Neural progenitor cell (in vitro differentiated cells): ENCODE results near the gene SPAAR. TPM values are rescaled to one million over a fixed set of nuclear protein-coding genes. Genes with fewer than 3 reads are reported as not detected.

Source experiments
- DNase-seq: peaks from one replicate; pipeline ENCODE4 v3.0.0-alpha.2; 2016; ENCODE audit warnings: low spot score
- H2AFZ ChIP-seq: fragments of 200-600 bp; sonication (generic); replicated peaks from 2 replicates; pipeline ENCODE4 v1.6.1; 2016; ENCODE audit warnings: antibody characterized with exemption
- H3F3A ChIP-seq: fragments of 200-600 bp; sonication (generic); 2 replicates; pipeline ENCODE4 v1.6.1; 2016; ENCODE audit warnings: antibody characterized with exemption, low read depth
- H3K27ac ChIP-seq: fragments of 200-600 bp; sonication (generic); 2 replicates; pipeline ENCODE4 v1.5.1; 2016; ENCODE audit warnings: mild to moderate bottlenecking
- H3K27me3 ChIP-seq: fragments of 200-600 bp; sonication (generic); 2 replicates; pipeline ENCODE4 v1.6.1; 2016; ENCODE audit warnings: mild to moderate bottlenecking, moderate library complexity
- H3K36me3 ChIP-seq: fragments of 200-600 bp; sonication (generic); 2 replicates; pipeline ENCODE4 v1.5.1; 2016
- H3K4me1 ChIP-seq: fragments of 200-600 bp; sonication (generic); 2 replicates; pipeline ENCODE4 v1.6.1; 2016; ENCODE audit warnings: mixed run types
- H3K4me2 ChIP-seq: fragments of 200-600 bp; sonication (generic); 2 replicates; pipeline ENCODE4 v1.6.1; 2016
- H3K4me3 ChIP-seq: fragments of 200-600 bp; sonication (generic); 2 replicates; pipeline ENCODE4 v1.5.1; 2016
- H3K79me2 ChIP-seq: fragments of 200-600 bp; sonication (generic); 2 replicates; pipeline ENCODE4 v1.6.1; 2016; ENCODE audit warnings: low read depth
- H3K9ac ChIP-seq: fragments of 200-600 bp; sonication (generic); 2 replicates; pipeline ENCODE4 v1.6.1; 2016
- H3K9me3 ChIP-seq: fragments of 200-600 bp; sonication (generic); 2 replicates; pipeline ENCODE4 v1.5.1; 2016; ENCODE audit warnings: low read depth
- H4K20me1 ChIP-seq: fragments of 200-600 bp; sonication (generic); 2 replicates; pipeline ENCODE4 v1.6.1; 2016; ENCODE audit warnings: low read depth
- H3K27ac Mint-ChIP-seq: 3 replicates; pipeline ENCODE4 v1.8.0; 2021; ENCODE audit warnings: mixed read lengths
- H3K27me3 Mint-ChIP-seq: 2 replicates; pipeline ENCODE4 v1.8.0; 2022; ENCODE audit warnings: low read depth, mild to moderate bottlenecking, inconsistent platforms, moderate library complexity, mixed read lengths; ENCODE audit not compliant: insufficient read depth
- H3K36me3 Mint-ChIP-seq: 3 replicates; pipeline ENCODE4 v1.8.0; 2021; ENCODE audit warnings: mixed read lengths
- H3K4me1 Mint-ChIP-seq: 3 replicates; pipeline ENCODE4 v1.8.0; 2021; ENCODE audit warnings: mixed read lengths
- H3K4me3 Mint-ChIP-seq: 3 replicates; pipeline ENCODE4 v1.8.0; 2021; ENCODE audit warnings: mild to moderate bottlenecking, moderate library complexity, mixed read lengths
- H3K9me3 Mint-ChIP-seq: 3 replicates; pipeline ENCODE4 v1.8.0; 2020; ENCODE audit warnings: mixed read lengths
- EZH2 ChIP-seq: fragments of 200-600 bp; sonication (generic); IDR thresholded peaks from 2 replicates; pipeline ENCODE4 v1.6.1; 2017; ENCODE audit warnings: antibody characterized with exemption, mild to moderate bottlenecking, moderate library complexity
- EZH2phosphoT487 ChIP-seq: fragments of 200-600 bp; sonication (generic); IDR thresholded peaks from 2 replicates; pipeline ENCODE4 v1.6.1; 2017; ENCODE audit warnings: antibody characterized with exemption
- total RNA-seq: library from RNA; depleted of rRNA; stranded (reverse); fragments of >200 nt; gene quantifications from 2 replicates; pipeline ENCODE4 v1.2.3, GENCODE V29; 2015; ENCODE audit warnings: low replicate concordance
- TF ChIP-seq, protein P1 (sequence below): fragments of 200-600 bp; sonication (generic); IDR thresholded peaks from 2 replicates; pipeline ENCODE4 v1.5.1; 2017; ENCODE audit warnings: antibody characterized with exemption, mild to moderate bottlenecking

The SPAAR gene
- total RNA-seq, 1 donor from 2014 or later: not detected

GRCh38 chr9:35951736-35952135, 42.4 kb downstream of the SPAAR start:
- H3K4me2 ChIP-seq: no peak overlapping the region
- no peak for DNase-seq

GRCh38 chr9:35952526-35953191, 43.4 kb downstream of the SPAAR start:
- peaks cover 11% of the 10 kb centered on the region for H3K27me3 Mint-ChIP-seq
- Histone ChIP-seq H3K27me3 (peaks cover 61% of the 10 kb centered on the region), H3K79me2 (no peaks in the 10 kb centered on the region), H3K27ac (no peak overlapping the region), H3K36me3 (no peaks in the 10 kb centered on the region), H4K20me1 (no peaks in the 10 kb centered on the region), H3F3A (no peaks in the 10 kb centered on the region), H3K4me2 (no peak overlapping the region), H2AFZ (no peak overlapping the region), H3K4me3 (no peak overlapping the region), H3K9me3 (no peaks in the 10 kb centered on the region), H3K4me1 (no peaks in the 10 kb centered on the region), H3K9ac (no peak overlapping the region)
- H3K36me3 Mint-ChIP-seq: no peaks in the 10 kb centered on the region
- H3K27ac Mint-ChIP-seq: no peak overlapping the region
- no peaks in the 10 kb centered on the region for H3K9me3 Mint-ChIP-seq
- no peak for TF ChIP-seq EZH2
- TF ChIP-seq, protein P1, sequence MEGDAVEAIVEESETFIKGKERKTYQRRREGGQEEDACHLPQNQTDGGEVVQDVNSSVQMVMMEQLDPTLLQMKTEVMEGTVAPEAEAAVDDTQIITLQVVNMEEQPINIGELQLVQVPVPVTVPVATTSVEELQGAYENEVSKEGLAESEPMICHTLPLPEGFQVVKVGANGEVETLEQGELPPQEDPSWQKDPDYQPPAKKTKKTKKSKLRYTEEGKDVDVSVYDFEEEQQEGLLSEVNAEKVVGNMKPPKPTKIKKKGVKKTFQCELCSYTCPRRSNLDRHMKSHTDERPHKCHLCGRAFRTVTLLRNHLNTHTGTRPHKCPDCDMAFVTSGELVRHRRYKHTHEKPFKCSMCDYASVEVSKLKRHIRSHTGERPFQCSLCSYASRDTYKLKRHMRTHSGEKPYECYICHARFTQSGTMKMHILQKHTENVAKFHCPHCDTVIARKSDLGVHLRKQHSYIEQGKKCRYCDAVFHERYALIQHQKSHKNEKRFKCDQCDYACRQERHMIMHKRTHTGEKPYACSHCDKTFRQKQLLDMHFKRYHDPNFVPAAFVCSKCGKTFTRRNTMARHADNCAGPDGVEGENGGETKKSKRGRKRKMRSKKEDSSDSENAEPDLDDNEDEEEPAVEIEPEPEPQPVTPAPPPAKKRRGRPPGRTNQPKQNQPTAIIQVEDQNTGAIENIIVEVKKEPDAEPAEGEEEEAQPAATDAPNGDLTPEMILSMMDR: no peak
- no peak for TF ChIP-seq EZH2phosphoT487
- no peak for DNase-seq
- no peak overlapping the region for H3K4me3 Mint-ChIP-seq
- no peaks in the 10 kb centered on the region for H3K4me1 Mint-ChIP-seq

More at GRCh38 chr9:35951736-35952135, 42.4 kb downstream of the SPAAR start:
- Mint-ChIP-seq H3K27me3 (peaks cover 5% of the 10 kb centered on the region), H3K9me3 (no peaks in the 10 kb centered on the region), H3K36me3 (no peaks in the 10 kb centered on the region), H3K4me1 (no peaks in the 10 kb centered on the region), H3K27ac (no peak overlapping the region), H3K4me3 (no peak overlapping the region)
- Histone ChIP-seq H3K79me2 (no peaks in the 10 kb centered on the region), H2AFZ (no peak overlapping the region), H4K20me1 (no peaks in the 10 kb centered on the region), H3K27ac (no peak overlapping the region), H3K36me3 (no peaks in the 10 kb centered on the region), H3K27me3 (peaks cover 59% of the 10 kb centered on the region), H3K9ac (no peak overlapping the region), H3F3A (no peaks in the 10 kb centered on the region), H3K9me3 (no peaks in the 10 kb centered on the region), H3K4me3 (no peak overlapping the region), H3K4me1 (no peaks in the 10 kb centered on the region)
- TF ChIP-seq EZH2phosphoT487: no peak
- TF ChIP-seq, protein P1: no peak
- TF ChIP-seq EZH2: no peak

DNA sequence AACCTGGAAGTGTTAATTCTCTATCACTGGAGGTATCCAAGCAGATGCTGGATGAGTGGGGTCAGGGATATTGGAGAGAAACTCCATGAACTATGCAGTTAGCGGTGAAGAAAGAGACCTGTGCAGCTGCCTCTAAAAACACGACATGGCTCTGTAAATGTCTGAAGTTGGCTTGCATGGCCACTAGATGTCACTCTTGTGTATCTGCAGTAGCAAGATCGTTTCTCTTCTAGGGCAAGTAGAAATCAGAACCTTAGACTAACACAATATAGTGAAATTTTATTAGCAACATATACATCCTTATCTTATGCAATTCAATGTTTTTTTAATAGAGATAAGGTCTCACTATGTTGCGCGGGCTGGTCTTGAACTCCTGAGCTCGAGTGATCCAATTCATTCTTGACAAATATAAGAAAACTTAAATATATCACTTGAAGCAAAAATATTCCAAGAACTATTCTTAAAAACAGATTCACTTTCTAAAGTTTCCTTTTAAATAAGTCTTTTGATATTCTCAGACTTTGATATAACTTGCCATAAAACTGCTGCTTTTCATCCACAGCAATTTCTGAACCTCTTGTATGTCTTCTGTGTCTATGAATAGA, 45.8 kb downstream of the SPAAR start:
- Mint-ChIP-seq H3K27ac (no peak overlapping the region), H3K4me1 (no peaks in the 10 kb centered on the region), H3K36me3 (no peaks in the 10 kb centered on the region), H3K4me3 (no peak overlapping the region), H3K27me3 (peaks cover 11% of the 10 kb centered on the region), H3K9me3 (no peaks in the 10 kb centered on the region)
- Histone ChIP-seq H3K4me1 (no peaks in the 10 kb centered on the region), H3K27me3 (peaks cover 53% of the 10 kb centered on the region), H3K27ac (no peak overlapping the region), H3K79me2 (no peaks in the 10 kb centered on the region), H3K9me3 (no peaks in the 10 kb centered on the region), H4K20me1 (no peaks in the 10 kb centered on the region), H3K4me2 (no peak overlapping the region), H3K36me3 (no peaks in the 10 kb centered on the region), H2AFZ (peak overlapping the region; percentile 77), H3K4me3 (no peak overlapping the region), H3K9ac (no peak overlapping the region), H3F3A (no peaks in the 10 kb centered on the region)
- DNase-seq: peak; percentile 78
- TF ChIP-seq, protein P1: peak; percentile 91
- TF ChIP-seq EZH2: no peak
